Smooth muscle cell (in vitro differentiated cells): ENCODE results near the gene VDAC1. TPM values are rescaled to one million over a fixed set of nuclear protein-coding genes. Genes with fewer than 3 reads are reported as not detected.
A peak's percentile ranks its signal among the peaks of the same experiment; 100 is the strongest.

ENCODE experiments used
- DNase-seq: peaks from one replicate; lab custom pipeline; 2025; ENCODE audit not compliant: unreplicated experiment; lab: John Stamatoyannopoulos, UW
- H2AFZ ChIP-seq: fragments of 200-600 bp; sonication (generic); 2 replicates; pipeline ENCODE4 v1.6.0; 2016; ENCODE audit warnings: antibody characterized with exemption, low read depth, mild to moderate bottlenecking
- H3F3A ChIP-seq: fragments of 200-600 bp; sonication (generic); 2 replicates; pipeline ENCODE4 v1.6.0; 2017; ENCODE audit warnings: antibody characterized with exemption, low read depth
- H3K27ac ChIP-seq: fragments of 200-600 bp; sonication (generic); 2 replicates; pipeline ENCODE4 v1.5.1; 2016; ENCODE audit warnings: low read depth, mild to moderate bottlenecking
- H3K27me3 ChIP-seq: fragments of 200-600 bp; sonication (generic); 2 replicates; pipeline ENCODE4 v1.6.1; 2016; ENCODE audit warnings: low read depth, mild to moderate bottlenecking
- H3K36me3 ChIP-seq: fragments of 200-600 bp; sonication (generic); 2 replicates; pipeline ENCODE4 v1.5.1; 2016; ENCODE audit warnings: low read depth
- H3K4me1 ChIP-seq: fragments of 200-600 bp; sonication (generic); 2 replicates; pipeline ENCODE4 v1.5.1; 2016; ENCODE audit warnings: low read depth
- H3K4me2 ChIP-seq: fragments of 200-600 bp; sonication (generic); 2 replicates; pipeline ENCODE4 v1.6.0; 2016; ENCODE audit warnings: mild to moderate bottlenecking
- H3K4me3 ChIP-seq: fragments of 200-600 bp; sonication (generic); 2 replicates; pipeline ENCODE4 v1.5.1; 2016; ENCODE audit warnings: mild to moderate bottlenecking
- H3K79me2 ChIP-seq: fragments of 200-600 bp; sonication (generic); 2 replicates; pipeline ENCODE4 v1.6.0; 2016; ENCODE audit warnings: low read depth, mild to moderate bottlenecking
- H3K9ac ChIP-seq: fragments of 200-600 bp; sonication (generic); 2 replicates; pipeline ENCODE4 v1.6.0; 2016; ENCODE audit warnings: low read depth
- H3K9me3 ChIP-seq: fragments of 200-600 bp; sonication (generic); replicated peaks from 2 replicates; pipeline ENCODE4 v1.5.1; 2016; ENCODE audit warnings: low read depth
- H4K20me1 ChIP-seq: fragments of 200-600 bp; sonication (generic); 2 replicates; pipeline ENCODE4 v1.6.0; 2016; ENCODE audit warnings: low read depth
- WGBS: methylation state at CpG from one replicate; pipeline ENCODE4 v1.1.7; 2016; ENCODE audit warnings: low lambda C conversion rate; 5-methylcytosine and 5-hydroxymethylcytosine counted together
- polyA plus RNA-seq: library from polyadenylated mRNA; unstranded; fragments of >200 nt; fragmentation: Nextera tagmentation; extraction: Ambion mirVana; gene quantifications from 2 replicates; pipeline ENCODE4 v1.2.1, GENCODE V29; 2016
- total RNA-seq: library from RNA; depleted of rRNA; stranded (reverse); fragments of >200 nt; gene quantifications from 2 replicates; pipeline ENCODE4 v1.2.3, GENCODE V29; 2014
- TF ChIP-seq, protein P1 (sequence below): fragments of 200-600 bp; sonication (generic); IDR thresholded peaks from 2 replicates; pipeline ENCODE4 v1.5.1; 2017; ENCODE audit warnings: borderline replicate concordance, mild to moderate bottlenecking, antibody characterized with exemption; ENCODE audit not compliant: insufficient read depth, poor library complexity, severe bottlenecking

VDAC1 gene
- total and polyA plus RNA-seq, 2 experiments from 2014 or later, result 221 to 252 TPM

DNA sequence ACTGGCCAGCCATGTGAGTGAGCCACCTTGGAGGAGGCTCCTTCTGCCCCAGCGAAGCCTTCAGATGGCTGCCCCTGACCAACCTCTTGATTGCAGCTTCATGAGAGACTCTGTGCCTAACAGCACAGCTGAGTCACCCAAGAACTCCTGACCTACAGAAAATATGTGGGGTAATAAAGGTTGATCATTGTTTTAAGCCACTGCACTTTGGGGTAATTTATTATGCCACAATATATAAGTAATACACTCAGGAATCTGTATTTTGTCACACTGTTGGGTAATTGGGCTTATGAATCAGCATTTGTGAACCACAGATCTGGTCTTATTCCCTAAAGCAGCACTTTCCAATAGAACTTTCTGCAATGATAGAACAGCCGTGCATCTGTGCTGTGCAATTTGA, 24.4 kb upstream of the VDAC1 start:
- TF ChIP-seq, protein P1, sequence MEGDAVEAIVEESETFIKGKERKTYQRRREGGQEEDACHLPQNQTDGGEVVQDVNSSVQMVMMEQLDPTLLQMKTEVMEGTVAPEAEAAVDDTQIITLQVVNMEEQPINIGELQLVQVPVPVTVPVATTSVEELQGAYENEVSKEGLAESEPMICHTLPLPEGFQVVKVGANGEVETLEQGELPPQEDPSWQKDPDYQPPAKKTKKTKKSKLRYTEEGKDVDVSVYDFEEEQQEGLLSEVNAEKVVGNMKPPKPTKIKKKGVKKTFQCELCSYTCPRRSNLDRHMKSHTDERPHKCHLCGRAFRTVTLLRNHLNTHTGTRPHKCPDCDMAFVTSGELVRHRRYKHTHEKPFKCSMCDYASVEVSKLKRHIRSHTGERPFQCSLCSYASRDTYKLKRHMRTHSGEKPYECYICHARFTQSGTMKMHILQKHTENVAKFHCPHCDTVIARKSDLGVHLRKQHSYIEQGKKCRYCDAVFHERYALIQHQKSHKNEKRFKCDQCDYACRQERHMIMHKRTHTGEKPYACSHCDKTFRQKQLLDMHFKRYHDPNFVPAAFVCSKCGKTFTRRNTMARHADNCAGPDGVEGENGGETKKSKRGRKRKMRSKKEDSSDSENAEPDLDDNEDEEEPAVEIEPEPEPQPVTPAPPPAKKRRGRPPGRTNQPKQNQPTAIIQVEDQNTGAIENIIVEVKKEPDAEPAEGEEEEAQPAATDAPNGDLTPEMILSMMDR, result no peak
- no peaks in the 10 kb centered on the region for H3K27me3 ChIP-seq
- H3K9ac ChIP-seq, result no peak overlapping the region
- H3K79me2 ChIP-seq, result no peaks in the 10 kb centered on the region
- H3K4me3 ChIP-seq, result no peak overlapping the region
- H2AFZ ChIP-seq, result no peak overlapping the region
- H3K27ac ChIP-seq, result no peak overlapping the region
- H3K4me1 ChIP-seq, result no peaks in the 10 kb centered on the region
- H4K20me1 ChIP-seq, result no peaks in the 10 kb centered on the region
- H3K36me3 ChIP-seq, result no peaks in the 10 kb centered on the region
- no peaks in the 10 kb centered on the region for H3K9me3 ChIP-seq
- no peak for DNase-seq
- no peaks in the 10 kb centered on the region for H3F3A ChIP-seq
- no peak overlapping the region for H3K4me2 ChIP-seq
- 81% methylated on average over 2 of the region's 2 CpGs for WGBS

DNA sequence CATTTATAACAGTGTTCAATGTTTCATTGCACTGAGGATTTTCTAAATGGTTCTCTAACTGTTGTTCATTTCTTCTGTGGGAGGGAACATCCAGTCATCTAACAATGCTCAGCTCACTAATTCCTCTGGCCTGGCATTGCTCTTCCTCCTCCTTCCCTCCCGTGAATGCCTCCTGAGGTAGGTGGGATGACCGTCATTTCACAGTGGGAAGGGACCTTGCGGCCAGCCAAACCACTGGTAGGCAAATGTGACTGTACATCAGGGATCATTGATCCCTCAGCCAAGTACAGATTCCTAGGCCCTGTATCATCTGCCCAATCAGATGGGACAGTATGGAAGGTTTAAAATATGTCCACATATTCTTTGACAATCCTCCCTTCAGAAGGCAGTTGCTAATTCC, 23.7 kb upstream of the VDAC1 start:
- WGBS, result 98% methylated on average over 3 of the region's 3 CpGs
- Histone ChIP-seq H3F3A (no peaks in the 10 kb centered on the region), H3K27me3 (no peaks in the 10 kb centered on the region), H3K79me2 (no peaks in the 10 kb centered on the region), H4K20me1 (no peaks in the 10 kb centered on the region), H3K4me2 (no peak overlapping the region), H3K9ac (no peak overlapping the region), H3K27ac (no peak overlapping the region), H3K9me3 (no peaks in the 10 kb centered on the region), H3K4me3 (no peak overlapping the region), H3K36me3 (no peaks in the 10 kb centered on the region), H3K4me1 (no peaks in the 10 kb centered on the region), H2AFZ (no peak overlapping the region)
- no peak for DNase-seq
- TF ChIP-seq, protein P1, result no peak

DNA sequence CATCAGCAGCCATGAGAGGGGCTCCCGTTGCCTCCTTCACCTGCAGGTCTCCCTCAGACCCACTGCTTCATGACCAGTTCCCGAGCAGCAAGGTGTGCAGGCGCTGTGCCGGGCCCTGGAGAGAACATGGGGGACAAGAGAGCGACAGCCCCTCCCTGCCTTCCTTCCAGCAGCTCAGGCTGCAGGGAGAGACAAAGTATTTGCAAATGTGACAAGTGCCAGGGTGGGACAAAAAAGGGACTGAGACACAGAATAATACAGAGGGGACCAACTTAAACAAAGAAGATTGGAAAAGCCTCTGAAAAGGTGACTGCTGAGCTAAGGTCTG, 22.5 kb upstream of the VDAC1 start:
- TF ChIP-seq, protein P1, result no peak
- H4K20me1 ChIP-seq, result no peaks in the 10 kb centered on the region
- no peaks in the 10 kb centered on the region for H3K9me3 ChIP-seq
- H3K9ac ChIP-seq, result no peak overlapping the region
- no peaks in the 10 kb centered on the region for H3K36me3 ChIP-seq
- H2AFZ ChIP-seq, result no peak overlapping the region
- no peaks in the 10 kb centered on the region for H3F3A ChIP-seq
- H3K4me2 ChIP-seq, result no peak overlapping the region
- no peak overlapping the region for H3K27ac ChIP-seq
- no peak overlapping the region for H3K4me3 ChIP-seq
- H3K4me1 ChIP-seq, result no peaks in the 10 kb centered on the region
- H3K27me3 ChIP-seq, result no peaks in the 10 kb centered on the region
- H3K79me2 ChIP-seq, result no peaks in the 10 kb centered on the region
- 87% methylated on average over 5 of the region's 5 CpGs for WGBS
- DNase-seq, result no peak

DNA sequence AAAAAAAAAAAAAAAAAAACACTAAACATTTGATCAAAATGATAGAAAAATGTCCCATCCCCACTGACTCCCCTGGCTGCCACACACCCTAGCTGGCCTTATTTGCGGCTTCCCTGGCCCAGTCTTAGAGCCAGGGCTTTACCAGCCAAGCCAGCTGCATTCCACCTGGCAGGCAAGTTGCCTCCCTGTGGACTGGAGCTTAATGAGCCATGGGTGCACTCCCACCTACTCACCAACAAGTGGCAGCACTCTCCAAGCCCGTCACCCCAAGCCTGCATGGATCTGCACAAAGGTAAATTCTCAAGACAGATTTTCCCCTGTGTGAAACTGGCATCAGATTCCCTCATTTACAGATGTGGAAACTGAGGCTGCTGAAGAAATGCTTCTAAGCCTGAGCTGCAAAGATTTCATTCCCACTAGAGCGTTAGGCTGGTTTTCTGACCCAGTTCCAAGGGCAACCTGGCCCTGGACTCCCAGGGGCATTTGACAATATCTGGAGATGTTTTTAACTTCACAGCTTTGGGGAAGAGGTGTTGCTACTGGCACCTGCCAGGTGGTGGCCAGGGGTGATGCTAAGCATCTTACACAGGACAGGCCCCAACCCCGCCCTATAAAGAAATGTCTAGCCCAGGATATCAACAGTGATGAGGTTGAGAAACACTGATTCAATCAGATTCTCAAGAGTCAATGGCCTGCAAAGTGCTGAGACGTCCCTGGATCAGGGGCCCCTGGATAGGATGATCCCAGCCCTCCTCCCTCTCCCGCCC, 21.9 kb upstream of the VDAC1 start:
- no peaks in the 10 kb centered on the region for H3K79me2 ChIP-seq
- no peaks in the 10 kb centered on the region for H3F3A ChIP-seq
- TF ChIP-seq, protein P1, result peak; percentile 38
- no peak for DNase-seq
- no peak overlapping the region for H3K9ac ChIP-seq
- H3K27me3 ChIP-seq, result no peaks in the 10 kb centered on the region
- H4K20me1 ChIP-seq, result no peaks in the 10 kb centered on the region
- no peaks in the 10 kb centered on the region for H3K9me3 ChIP-seq
- no peak overlapping the region for H2AFZ ChIP-seq
- no peaks in the 10 kb centered on the region for H3K36me3 ChIP-seq
- H3K4me2 ChIP-seq, result no peak overlapping the region
- no peak overlapping the region for H3K27ac ChIP-seq
- WGBS, result 53% methylated on average over 6 of the region's 6 CpGs
- H3K4me3 ChIP-seq, result no peak overlapping the region
- H3K4me1 ChIP-seq, result no peaks in the 10 kb centered on the region
